Sciatic nerve (tissue), 2 donors: ENCODE results near the gene RFC1. TPM values are rescaled to one million over a fixed set of nuclear protein-coding genes. Genes with fewer than 3 reads are reported as not detected.
"Not testable (repeated sequence)": the region's sequence is repeated elsewhere in the genome, so short reads cannot be mapped to it uniquely, and the experiment has no call there.

Experiments
- ATAC-seq: fragments of 200-7000 bp; cut with Tn5 transposase; one replicate; pipeline ENCODE4 v1.9.1; 2020; ENCODE audit warnings: mild to moderate bottlenecking, moderate library complexity
- DNase-seq: peaks from one replicate; pipeline ENCODE4 v3.0.0-alpha.2; 2020; ENCODE audit warnings: low spot score
- intact Hi-C: fragments of 100-400 bp; cut with DNase I; formaldehyde crosslinking; loops from one replicate; pipeline ENCODE4 v1.14.2; 2022
- total RNA-seq: library from RNA; stranded (reverse); fragmentation: NEBNext Ultra II Directional; extraction: Animal tissue kit (Norgen Biotek cat#: 25700); gene quantifications from one replicate; pipeline ENCODE4 v1.2.1, GENCODE V29; 2021
- donor health status: DM: no; HTN: no; CAD: no.
- donor health status: DM: no; HTN: no; CAD: no.

Gene RFC1
- total RNA-seq, 1 donor from 2014 or later, result 54.6 TPM

DNA sequence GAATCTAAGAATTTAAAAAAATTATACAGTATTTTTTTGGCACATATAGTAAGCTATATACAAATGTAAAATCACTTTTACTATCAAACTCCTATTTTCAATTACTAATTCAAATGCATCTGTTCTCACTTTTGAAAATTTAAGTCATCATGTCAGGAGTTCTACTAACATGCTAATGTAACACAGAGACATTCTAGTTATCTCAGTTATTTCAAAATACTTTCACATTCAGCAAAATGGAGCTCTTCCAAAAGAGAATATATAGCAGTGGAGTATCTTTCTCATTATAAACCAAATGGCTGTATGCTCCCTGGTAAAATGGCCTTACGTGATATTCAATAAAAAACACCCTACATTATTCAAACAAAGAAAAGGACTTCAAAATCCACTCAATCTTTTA is 42.3 kb downstream of the RFC1 start:
- ATAC-seq (no peak), DNase-seq (no peak)
- intact Hi-C loops, result no loop called here

DNA sequence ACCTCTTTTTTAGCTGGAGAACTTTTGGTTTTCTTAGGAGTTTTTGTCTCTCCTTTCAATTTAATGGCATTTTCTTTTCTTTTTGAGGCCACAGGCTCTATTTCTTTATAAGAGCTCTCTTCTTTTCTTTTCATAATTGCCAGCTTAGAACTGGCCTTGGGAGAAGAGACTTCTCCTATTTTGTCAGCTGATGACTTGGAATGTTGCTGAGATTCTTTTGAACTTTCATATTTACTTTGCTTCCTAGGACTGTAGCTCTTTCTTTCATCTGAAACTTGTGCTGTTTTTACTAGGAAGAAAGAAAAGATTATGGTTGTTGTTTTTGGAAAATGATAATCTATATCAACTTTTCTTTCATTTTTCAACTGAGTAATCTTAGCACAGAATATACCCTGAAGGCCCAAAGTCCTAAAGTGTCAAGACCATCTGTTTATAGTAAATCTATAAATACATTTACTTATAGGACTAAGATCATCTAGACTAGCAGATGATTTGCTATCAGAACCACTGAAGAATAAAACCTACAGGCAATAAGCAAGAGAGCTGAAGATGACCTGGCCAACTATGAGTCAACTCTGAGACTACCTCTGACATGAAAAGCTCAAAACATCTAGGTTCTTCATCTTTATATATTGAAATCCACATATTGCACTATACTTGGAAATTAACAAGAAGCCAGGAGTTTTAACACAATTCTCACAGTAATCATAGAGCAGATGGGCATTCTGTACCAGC is 45.6 kb downstream of the RFC1 start:
- DNase-seq (no peak), ATAC-seq (no peak)
- intact Hi-C loops, result no loop called here

- intact Hi-C loops, result no loop called here
- ATAC-seq, result no peak
- DNase-seq, result no peak
Measured at GRCh38 chr4:39319676-39320075, 46.5 kb downstream of the RFC1 start.

DNA sequence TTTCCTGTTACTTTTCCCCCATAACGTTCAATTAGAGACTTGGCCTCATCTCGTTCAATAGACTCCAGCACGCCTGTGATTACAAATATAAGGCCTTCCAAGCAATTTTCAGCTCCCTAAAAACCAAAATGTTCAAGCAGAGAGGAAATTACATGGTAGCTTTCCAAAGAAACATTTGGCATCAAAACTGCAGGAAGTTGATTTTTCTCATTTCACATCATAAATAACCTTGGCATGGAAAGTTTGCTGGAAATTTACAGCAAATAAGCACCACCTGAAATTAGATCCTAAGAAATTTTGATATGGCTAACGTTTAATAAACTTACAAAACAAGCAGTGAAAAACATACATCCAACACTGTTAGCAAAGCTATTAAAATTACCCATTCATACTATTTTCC is 53.3 kb downstream of the RFC1 start:
- intact Hi-C loops, result no loop called here
- ATAC-seq, result no peak
- DNase-seq, result no peak

- DNase-seq (no peak), ATAC-seq (no peak)
- intact Hi-C loops, result no loop called here
Measured at GRCh38 chr4:39308611-39309010, 57.6 kb downstream of the RFC1 start.

- ATAC-seq, result no peak
- intact Hi-C loops, result no loop called here
- no peak for DNase-seq
Measured at GRCh38 chr4:39305912-39306677, 60.1 kb downstream of the RFC1 start.

- ATAC-seq (no peak), DNase-seq (no peak)
- intact Hi-C loops, result no loop called here
Measured at GRCh38 chr4:39304651-39305050, 61.5 kb downstream of the RFC1 start.

GRCh38 chr4:39303871-39304270 is 62.3 kb downstream of the RFC1 start:
- ATAC-seq, result no peak
- no peak for DNase-seq
- intact Hi-C loops, result no loop called here

DNA sequence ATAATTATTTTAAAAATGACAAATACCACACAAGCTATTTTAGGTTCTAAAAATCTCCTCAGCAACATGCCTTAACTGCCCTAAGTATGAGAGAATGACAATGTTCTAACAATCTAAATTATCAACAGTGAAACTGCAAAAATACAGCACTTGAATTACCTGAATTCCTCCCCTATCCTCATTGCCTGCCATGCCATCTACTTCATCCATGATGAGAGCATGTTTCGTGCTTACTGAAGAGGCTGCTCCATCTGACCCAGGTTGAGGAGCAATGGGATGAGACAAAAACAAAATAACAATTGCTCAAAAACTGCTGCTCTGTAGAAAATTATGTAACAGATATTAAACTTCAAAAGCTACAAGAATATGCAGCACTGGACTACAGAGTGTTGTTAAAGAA is 63.3 kb downstream of the RFC1 start:
- intact Hi-C loops, result no loop called here
- DNase-seq, result no peak
- no peak for ATAC-seq

- intact Hi-C loops, result no loop called here
- ATAC-seq (no peak), DNase-seq (no peak)
Measured at GRCh38 chr4:39295784-39296183, 70.4 kb downstream of the RFC1 start.

- intact Hi-C loops, ATAC-seq, DNase-seq: not testable (repeated sequence)
Measured at GRCh38 chr4:39292433-39292832, 73.7 kb downstream of the RFC1 start.

DNA sequence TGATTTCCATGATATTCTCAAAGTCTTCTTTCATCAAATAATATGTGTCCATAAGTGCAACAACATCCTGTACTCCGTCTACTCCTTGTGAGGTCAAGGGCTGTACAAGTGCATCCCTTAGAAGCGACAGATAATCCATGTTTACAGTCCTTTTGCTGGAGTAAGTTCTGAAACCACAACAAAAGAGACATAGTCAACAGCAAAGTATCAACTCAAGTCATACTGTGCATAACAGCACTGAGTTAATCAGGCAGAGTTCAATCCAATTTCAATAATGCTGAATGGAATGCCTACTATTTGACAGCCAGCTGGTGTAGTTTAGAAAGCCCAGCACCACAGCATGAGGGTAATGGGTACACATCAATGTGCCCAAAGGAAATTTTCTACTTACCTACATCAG is 74.5 kb downstream of the RFC1 start:
- intact Hi-C loops, result no loop called here
- no peak for ATAC-seq
- DNase-seq, result no peak

DNA sequence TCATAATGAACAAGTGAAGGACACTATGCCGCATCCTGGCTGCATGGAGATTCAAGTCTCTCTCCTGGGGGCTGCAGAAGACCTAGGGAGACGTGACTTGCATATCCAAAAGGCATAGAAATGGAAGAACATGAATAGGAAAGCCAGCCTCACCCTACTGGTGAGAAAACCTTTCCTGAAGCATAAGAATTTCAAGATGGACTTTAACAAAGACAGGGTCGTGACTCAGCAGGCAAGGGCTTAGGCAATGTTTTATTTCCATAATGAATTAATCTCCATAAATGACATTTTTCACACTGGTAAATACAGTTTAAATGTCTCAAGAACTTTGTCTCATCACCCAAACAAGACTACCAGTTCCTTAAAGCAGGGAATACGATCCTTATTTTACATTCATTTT is 78.9 kb downstream of the RFC1 start:
- DNase-seq, result no peak
- no peak for ATAC-seq
- intact Hi-C loops, result no loop called here

- ATAC-seq (no peak), DNase-seq (no peak)
- intact Hi-C loops, result no loop called here
Measured at GRCh38 chr4:39286263-39286662, 79.9 kb downstream of the RFC1 start.

- DNase-seq (no peak), ATAC-seq (no peak)
- intact Hi-C loops, result no loop called here
Measured at GRCh38 chr4:39285853-39286252, 80.3 kb downstream of the RFC1 start.

- DNase-seq, result no peak
- intact Hi-C loops, result no loop called here
- ATAC-seq, result no peak
Measured at GRCh38 chr4:39285111-39285795, 80.9 kb downstream of the RFC1 start.

- ATAC-seq (no peak), DNase-seq (no peak)
- intact Hi-C loops, result no loop called here
Measured at GRCh38 chr4:39280770-39281169, 85.4 kb downstream of the RFC1 start.

- DNase-seq, result no peak
- intact Hi-C loops, result no loop called here
- ATAC-seq, result no peak
Measured at GRCh38 chr4:39279416-39279815, 86.7 kb downstream of the RFC1 start.

DNA sequence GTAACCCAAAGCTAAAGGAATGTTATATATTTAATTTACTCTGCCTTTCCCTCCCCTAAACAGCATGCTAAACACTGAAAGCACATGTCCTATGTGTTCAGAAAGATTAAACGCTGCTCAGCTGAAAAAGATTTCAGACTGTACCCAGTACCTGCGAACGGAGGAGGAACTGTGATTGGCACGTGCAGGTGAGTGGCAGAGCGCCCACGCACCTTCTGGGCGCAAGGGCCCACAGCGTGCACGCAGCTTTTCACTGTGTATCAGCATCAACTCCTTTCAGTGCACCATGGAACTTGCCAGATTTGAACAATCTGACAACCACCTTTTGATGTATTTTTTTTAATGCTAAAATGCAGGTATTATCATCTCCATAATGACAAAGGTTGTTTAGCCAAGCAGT is 87.7 kb downstream of the RFC1 start:
- no peak for DNase-seq
- no peak for ATAC-seq
- intact Hi-C loops, result no loop called here

GRCh38 chr4:39277661-39278060 is 88.5 kb downstream of the RFC1 start:
- ATAC-seq, intact Hi-C loops, DNase-seq: not testable (repeated sequence)
